Stimulated activated naive CD8-positive, alpha-beta T cell treated with anti-CD3 and anti-CD28 coated beads, Interleukin-15, Interleukin-2, amounts not matched to agents 100 ng/mL and 50 ng/mL, for 24 hours (primary cell): Measurements from ENCODE around the gene RHBDF2.

Source experiments
- H3K27ac Mint-ChIP-seq: one replicate; pipeline ENCODE4 v1.8.0; 2021; ENCODE audit warnings: mild to moderate bottlenecking, mixed read lengths
- H3K27me3 Mint-ChIP-seq: one replicate; pipeline ENCODE4 v1.8.0; 2021; ENCODE audit warnings: mixed read lengths
- H3K36me3 Mint-ChIP-seq: one replicate; pipeline ENCODE4 v1.8.0; 2021; ENCODE audit warnings: low read depth, mixed read lengths
- H3K4me1 Mint-ChIP-seq: one replicate; pipeline ENCODE4 v1.8.0; 2021; ENCODE audit warnings: low read depth, mixed read lengths
- H3K4me3 Mint-ChIP-seq: one replicate; pipeline ENCODE4 v1.8.0; 2021; ENCODE audit warnings: mild to moderate bottlenecking, mixed read lengths
- H3K9me3 Mint-ChIP-seq: one replicate; pipeline ENCODE4 v1.8.0; 2021; ENCODE audit warnings: mixed read lengths

The RHBDF2 gene

GRCh38 chr17:76459674-76460073, 41.5 kb downstream of the RHBDF2 start:
- H3K27me3 Mint-ChIP-seq = no peaks in the 10 kb centered on the region

GRCh38 chr17:76458580-76459490, 42.4 kb downstream of the RHBDF2 start:
- Mint-ChIP-seq H3K27me3 (no peaks in the 10 kb centered on the region), H3K27ac (no peak overlapping the region), H3K4me1 (no peaks in the 10 kb centered on the region)

More at GRCh38 chr17:76459674-76460073, 41.5 kb downstream of the RHBDF2 start:
- no peaks in the 10 kb centered on the region for H3K4me1 Mint-ChIP-seq
- no peak overlapping the region for H3K4me3 Mint-ChIP-seq
- no peak overlapping the region for H3K27ac Mint-ChIP-seq
- no peaks in the 10 kb centered on the region for H3K36me3 Mint-ChIP-seq
- H3K9me3 Mint-ChIP-seq = no peaks in the 10 kb centered on the region

GRCh38 chr17:76453431-76453743, 47.8 kb downstream of the RHBDF2 start:
- Mint-ChIP-seq H3K36me3 (peaks cover 16% of the 10 kb centered on the region), H3K9me3 (no peaks in the 10 kb centered on the region), H3K27me3 (no peaks in the 10 kb centered on the region), H3K27ac (peak overlapping the region; percentile 3), H3K4me3 (peak overlapping the region; percentile 90), H3K4me1 (peaks cover 34% of the 10 kb centered on the region)

More at GRCh38 chr17:76458580-76459490, 42.4 kb downstream of the RHBDF2 start:
- Mint-ChIP-seq H3K4me3 (no peak overlapping the region), H3K9me3 (no peaks in the 10 kb centered on the region), H3K36me3 (no peaks in the 10 kb centered on the region)

DNA sequence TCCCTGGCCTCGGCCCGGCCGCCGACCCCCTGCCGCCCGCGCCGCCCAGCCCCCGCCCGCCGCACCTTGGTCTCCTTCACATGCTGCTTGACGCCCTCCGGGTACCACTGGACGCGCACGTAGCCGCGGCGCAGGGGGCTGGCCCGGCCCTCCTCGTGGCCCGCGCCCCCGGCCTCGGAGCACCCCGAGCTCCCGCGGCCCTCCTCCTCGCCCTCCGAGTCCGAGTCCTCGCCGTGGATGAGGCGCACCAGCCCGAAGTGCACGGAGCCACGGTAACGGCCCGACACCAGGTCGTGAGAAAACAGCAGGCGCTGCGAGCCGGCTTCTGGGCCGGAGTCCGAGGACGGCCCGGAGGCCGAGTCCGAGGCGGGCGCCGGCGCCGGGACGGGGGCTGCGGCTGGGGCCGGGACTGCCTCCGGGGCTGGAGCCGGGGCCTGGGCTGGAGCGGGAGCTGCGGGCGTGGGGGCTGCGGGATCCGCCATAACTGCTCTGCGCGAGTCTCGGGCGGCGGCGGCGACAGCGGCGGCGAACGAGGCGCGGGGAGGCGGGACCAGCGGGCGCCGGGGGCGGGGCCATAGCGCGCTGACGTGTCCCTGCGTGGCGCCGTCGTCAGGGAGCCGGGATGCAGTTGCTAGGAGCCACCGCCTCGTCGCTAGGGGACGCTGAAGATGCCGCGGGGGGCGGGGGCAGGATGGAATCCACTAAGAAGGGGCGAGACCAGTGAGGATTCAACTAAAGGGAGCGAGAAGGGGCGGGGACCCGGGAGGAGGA, 48.4 kb downstream of the RHBDF2 start, which contains the start of gene UBE2O:
Gene UBE2O, minus strand, starts transcription at position 493 of the 771 bp plus-strand sequence. Its CDS starts 11 bp downstream, at position 482.
- peaks cover 40% of the 10 kb centered on the region for H3K4me1 Mint-ChIP-seq
- no peaks in the 10 kb centered on the region for H3K9me3 Mint-ChIP-seq
- no peaks in the 10 kb centered on the region for H3K27me3 Mint-ChIP-seq
- H3K4me3 Mint-ChIP-seq = peak within 1 kb of the TSS; percentile 90
- H3K27ac Mint-ChIP-seq = peak within 1 kb of the TSS; percentile 3
- H3K36me3 Mint-ChIP-seq = peaks cover 16% of the 10 kb centered on the region

DNA sequence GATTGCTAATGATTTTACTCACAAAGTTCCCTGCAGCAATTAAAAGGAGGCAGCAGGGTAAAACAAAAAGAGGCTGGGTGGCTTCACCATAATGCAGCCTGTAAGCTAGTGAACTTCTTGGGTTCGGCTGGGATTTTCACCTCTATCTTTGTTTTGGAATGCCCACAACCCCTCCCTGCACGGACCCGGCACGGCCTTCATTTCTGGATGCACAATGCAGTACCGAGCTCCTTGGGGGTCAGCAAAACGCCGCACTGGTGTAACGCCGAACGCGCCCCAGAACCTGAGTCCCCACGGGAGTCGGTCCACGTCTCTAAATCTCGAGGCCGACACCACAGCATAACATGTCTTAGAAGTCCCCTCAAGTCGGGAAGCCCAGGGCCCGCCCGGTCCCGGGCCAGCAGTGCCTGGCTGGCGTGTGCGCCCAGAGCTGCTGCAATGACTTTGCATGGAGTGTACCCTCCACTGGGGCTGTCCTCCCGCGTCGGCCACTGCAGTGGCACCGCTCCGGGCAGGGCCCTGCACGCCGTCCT, 49.0 kb downstream of the RHBDF2 start:
- Mint-ChIP-seq H3K4me3 (peak overlapping the region; percentile 90), H3K4me1 (peaks cover 46% of the 10 kb centered on the region), H3K36me3 (peaks cover 16% of the 10 kb centered on the region), H3K27ac (no peak overlapping the region), H3K27me3 (no peaks in the 10 kb centered on the region), H3K9me3 (no peaks in the 10 kb centered on the region)

DNA sequence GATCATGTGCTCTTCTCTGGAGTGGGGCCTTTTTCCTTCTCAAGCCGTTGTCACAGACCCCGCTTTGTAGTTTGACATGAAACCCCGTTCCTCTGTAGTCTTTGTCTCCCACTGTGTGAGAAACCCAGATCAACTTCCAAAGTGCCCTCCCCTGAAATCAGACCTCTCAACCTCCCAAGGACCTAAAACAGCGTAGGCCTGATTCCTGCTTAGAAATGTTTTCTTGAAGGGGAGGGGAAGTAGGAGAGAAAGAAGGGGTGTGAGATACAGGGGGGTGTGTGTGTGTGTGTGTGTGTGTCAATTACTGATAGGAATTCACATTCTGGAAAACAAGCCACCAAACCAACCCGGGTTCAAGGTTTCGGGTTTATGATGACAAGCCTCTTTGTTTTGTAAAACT, 49.7 kb downstream of the RHBDF2 start:
- no peaks in the 10 kb centered on the region for H3K27me3 Mint-ChIP-seq
- peaks cover 53% of the 10 kb centered on the region for H3K4me1 Mint-ChIP-seq
- peaks cover 16% of the 10 kb centered on the region for H3K36me3 Mint-ChIP-seq
- peak overlapping the region; percentile 90 for H3K4me3 Mint-ChIP-seq
- H3K9me3 Mint-ChIP-seq = no peaks in the 10 kb centered on the region
- no peak overlapping the region for H3K27ac Mint-ChIP-seq

DNA sequence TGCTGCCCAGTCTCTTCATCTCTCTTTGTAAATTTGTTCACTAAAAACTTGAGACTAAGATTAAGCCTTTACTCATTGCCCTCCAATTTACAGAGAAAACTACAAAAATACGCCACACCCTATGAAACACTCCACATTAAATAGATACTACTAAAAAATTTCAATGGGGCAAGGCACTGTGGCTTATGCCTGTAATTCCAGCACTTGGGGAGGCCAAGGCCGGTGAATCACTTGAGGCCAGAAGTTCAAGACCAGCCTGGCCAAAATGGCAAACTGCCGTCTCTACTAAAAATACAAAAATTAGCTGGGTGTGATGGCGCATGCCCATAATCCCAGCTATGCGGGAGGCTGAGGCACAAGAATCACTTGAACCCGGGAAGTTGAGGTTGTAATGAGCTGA, 52.1 kb downstream of the RHBDF2 start:
- no peak overlapping the region for H3K4me3 Mint-ChIP-seq
- H3K36me3 Mint-ChIP-seq = peaks cover 16% of the 10 kb centered on the region
- H3K27ac Mint-ChIP-seq = no peak overlapping the region
- no peaks in the 10 kb centered on the region for H3K9me3 Mint-ChIP-seq
- peaks cover 77% of the 10 kb centered on the region for H3K4me1 Mint-ChIP-seq
- no peaks in the 10 kb centered on the region for H3K27me3 Mint-ChIP-seq

DNA sequence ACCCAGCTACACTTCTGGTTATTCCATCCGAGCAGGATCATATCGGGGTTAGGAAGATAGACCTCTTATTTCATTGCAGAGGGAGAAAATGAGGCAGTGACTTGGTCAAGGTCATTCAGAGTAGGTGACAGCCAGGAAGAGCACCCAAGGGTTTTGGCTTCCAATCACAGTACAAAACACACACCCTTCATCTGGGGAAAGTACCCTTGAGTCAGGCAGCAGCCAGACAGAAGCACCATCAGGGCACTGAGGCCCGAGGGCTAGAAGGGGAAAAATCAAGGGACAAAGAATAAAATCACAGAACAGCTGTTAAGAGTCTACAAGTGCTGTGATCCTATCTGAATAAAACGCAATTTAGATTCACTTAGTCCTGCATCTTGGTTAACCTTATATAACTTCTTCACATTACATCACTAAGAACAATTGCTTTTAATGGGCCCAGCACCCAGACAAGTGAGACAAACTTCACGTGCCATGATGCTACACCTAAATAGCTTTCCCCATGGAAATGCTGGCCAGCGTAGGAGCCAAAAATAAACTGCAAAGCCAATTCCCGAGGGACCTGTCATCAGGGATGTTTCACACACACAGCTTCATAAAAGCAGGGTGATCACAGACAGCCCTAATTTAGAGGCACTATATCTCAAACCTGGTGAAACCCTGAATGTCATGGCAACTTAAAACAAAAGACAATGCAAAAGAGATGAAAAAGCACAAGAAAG, 53.1 kb downstream of the RHBDF2 start:
- Mint-ChIP-seq H3K4me1 (peaks cover 83% of the 10 kb centered on the region), H3K36me3 (peaks cover 21% of the 10 kb centered on the region), H3K27me3 (no peaks in the 10 kb centered on the region), H3K4me3 (no peak overlapping the region), H3K9me3 (no peaks in the 10 kb centered on the region), H3K27ac (no peak overlapping the region)

DNA sequence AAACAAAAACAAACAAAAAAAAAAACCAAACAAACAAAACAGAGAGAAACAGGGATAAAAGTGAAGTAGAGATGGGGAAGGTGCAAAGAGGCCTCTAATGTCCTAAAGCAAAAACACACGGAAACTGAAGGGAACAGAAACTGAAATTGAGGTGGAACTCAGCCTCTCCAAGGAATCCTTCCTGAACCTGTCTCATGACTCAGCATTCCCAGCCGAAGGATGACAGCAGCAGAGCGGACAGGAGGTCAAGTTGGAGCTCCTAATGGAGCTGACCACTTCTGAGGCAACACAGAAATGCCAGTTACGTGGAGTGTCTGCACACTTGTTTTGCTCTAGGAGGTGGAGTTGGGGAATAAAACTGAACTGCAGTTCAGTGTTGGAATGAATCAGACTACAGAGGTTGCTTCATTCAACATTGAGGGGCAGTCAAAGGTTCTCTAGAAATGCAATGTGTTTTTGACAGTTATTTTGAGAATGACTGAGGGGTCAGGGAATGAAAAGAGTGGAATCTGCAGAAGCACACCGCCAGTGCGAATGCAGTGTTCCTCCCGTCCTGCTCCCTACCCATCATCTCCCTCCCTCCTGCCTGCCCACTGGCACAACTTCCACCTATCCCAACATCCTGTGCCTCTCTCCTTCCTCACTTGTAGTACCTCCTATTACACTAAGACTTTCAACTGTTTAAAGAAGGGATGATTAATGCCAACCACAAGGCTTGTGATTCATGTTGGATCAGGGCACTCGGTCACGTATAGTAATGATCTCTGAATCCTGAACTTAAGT, 54.6 kb downstream of the RHBDF2 start:
- Mint-ChIP-seq H3K27me3 (no peaks in the 10 kb centered on the region), H3K9me3 (no peaks in the 10 kb centered on the region), H3K27ac (peak overlapping the region; percentile 49), H3K4me3 (no peak overlapping the region), H3K4me1 (peaks cover 94% of the 10 kb centered on the region), H3K36me3 (peaks cover 21% of the 10 kb centered on the region)

DNA sequence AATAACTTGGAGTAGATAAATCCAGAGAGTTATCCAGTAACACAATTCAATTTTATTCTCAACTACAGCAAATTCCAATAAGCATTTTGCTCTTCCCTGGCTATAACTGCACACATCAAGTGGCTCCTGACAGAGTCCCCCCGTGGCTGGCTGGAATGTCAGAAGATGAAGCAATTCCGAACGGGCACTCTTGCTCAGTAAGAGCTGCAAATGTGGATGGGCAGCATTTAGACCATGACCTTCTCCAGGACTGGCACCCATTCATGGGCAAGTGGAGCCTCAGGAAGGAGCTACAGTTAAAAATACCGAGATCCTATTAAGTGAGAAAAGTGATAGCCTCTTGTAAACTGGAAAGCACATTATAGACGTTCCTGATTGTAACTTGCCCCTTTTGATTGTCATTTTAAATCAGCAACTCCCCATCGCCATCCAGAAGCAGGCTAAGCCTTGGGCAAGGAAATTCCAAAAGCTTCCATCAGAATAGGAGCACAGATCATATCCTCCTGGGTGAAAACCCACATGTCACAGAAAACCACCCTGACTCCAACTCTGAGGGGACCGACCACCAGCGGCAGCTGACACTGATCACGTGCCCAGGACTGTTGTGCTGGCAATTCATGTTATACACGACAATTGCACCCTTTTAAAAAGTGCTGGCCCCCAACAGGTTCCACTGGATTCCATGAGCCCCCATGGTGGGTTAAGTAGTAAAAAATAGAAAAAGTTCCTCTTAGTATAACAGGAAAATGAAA, 55.4 kb downstream of the RHBDF2 start:
- Mint-ChIP-seq H3K4me1 (peaks cover 94% of the 10 kb centered on the region), H3K27me3 (no peaks in the 10 kb centered on the region), H3K36me3 (peaks cover 14% of the 10 kb centered on the region), H3K4me3 (no peak overlapping the region), H3K27ac (no peak overlapping the region), H3K9me3 (no peaks in the 10 kb centered on the region)

- Mint-ChIP-seq H3K9me3 (no peaks in the 10 kb centered on the region), H3K4me1 (peaks cover 89% of the 10 kb centered on the region), H3K36me3 (peaks cover 5% of the 10 kb centered on the region), H3K27ac (peak overlapping the region; percentile 15), H3K27me3 (no peaks in the 10 kb centered on the region), H3K4me3 (no peak overlapping the region)
Observed at GRCh38 chr17:76444518-76445311, 56.5 kb downstream of the RHBDF2 start.

DNA sequence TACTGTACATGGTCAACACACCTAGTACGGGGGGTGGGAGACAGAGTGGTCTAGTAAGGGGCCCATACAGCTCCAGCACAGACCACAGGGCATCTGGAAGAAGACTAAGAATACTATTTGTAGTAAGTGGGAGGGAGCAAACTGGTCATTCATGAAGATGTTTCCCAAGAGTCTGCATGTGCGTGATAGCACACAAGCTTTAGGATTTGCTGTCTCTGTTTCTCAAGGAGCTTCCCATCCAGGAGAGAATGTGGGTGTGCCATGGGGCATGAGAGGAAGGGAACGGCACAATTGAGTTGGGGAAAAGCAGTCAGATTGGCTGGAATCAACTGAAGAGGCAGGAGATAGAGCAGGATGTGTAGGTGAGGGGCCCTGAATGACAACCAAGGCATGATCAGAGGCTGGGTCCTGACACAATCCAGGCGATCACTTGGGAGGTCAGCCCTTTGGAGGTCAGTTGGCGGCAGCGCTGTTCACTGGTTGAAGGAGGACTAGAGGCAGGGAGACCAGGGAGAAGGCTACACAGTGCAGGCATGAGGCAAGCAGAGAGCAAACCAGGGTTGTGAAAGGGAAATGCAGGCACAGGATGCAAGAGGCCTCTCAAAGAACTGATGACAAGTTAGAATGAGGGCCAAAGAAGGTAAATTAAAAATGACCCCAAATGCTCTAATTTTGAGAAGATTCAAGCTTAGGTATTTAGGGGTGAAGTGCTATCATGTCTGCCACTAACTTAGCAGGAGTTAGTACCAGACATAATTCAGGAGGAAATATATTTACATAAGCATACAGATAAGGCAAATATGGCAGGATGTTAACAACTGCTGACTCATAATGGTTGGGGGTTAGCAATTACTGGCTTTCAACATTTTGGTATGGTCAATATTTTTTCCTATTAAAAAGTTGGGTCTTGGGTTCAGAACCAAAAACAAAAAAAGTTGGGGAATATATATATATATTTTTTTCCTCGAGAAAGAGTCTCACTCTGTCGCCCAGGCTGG, 58.6 kb downstream of the RHBDF2 start:
- Mint-ChIP-seq H3K4me1 (peaks cover 78% of the 10 kb centered on the region), H3K36me3 (peaks cover 5% of the 10 kb centered on the region), H3K9me3 (no peaks in the 10 kb centered on the region), H3K27me3 (no peaks in the 10 kb centered on the region), H3K4me3 (no peak overlapping the region), H3K27ac (no peak overlapping the region)
